GM19099 (cell line): Measurements from ENCODE around the gene HPCAL1.

Experiments used
- POLR2A ChIP-seq: IDR thresholded peaks from 3 replicates; pipeline ENCODE4 v1.6.1; 2011; ENCODE audit warnings: low read depth; ENCODE audit not compliant: insufficient read length; ENCODE audit errors: extremely low read depth

Gene HPCAL1

GRCh38 chr2:10369269-10370255 lies 66.9 kb downstream of the HPCAL1 start:
- TF ChIP-seq POLR2A: no peak

GRCh38 chr2:10370390-10370789 lies 67.7 kb downstream of the HPCAL1 start:
- TF ChIP-seq POLR2A: no peak

- TF ChIP-seq POLR2A: no peak
Observed at GRCh38 chr2:10370895-10371294, 68.2 kb downstream of the HPCAL1 start.

GRCh38 chr2:10371441-10372196 lies 68.9 kb downstream of the HPCAL1 start:
- no peak for TF ChIP-seq POLR2A

- no peak for TF ChIP-seq POLR2A
Observed at GRCh38 chr2:10372203-10372861, 69.6 kb downstream of the HPCAL1 start.

- TF ChIP-seq POLR2A: no peak
Observed at GRCh38 chr2:10372862-10373240, 70.1 kb downstream of the HPCAL1 start.

GRCh38 chr2:10373931-10374330 lies 71.2 kb downstream of the HPCAL1 start:
- TF ChIP-seq POLR2A: no peak

- no peak for TF ChIP-seq POLR2A
Observed at GRCh38 chr2:10374362-10374943, 71.7 kb downstream of the HPCAL1 start.

- TF ChIP-seq POLR2A: no peak
Observed at GRCh38 chr2:10375570-10376281, 73.0 kb downstream of the HPCAL1 start.

GRCh38 chr2:10377052-10377746 lies 74.5 kb downstream of the HPCAL1 start:
- no peak for TF ChIP-seq POLR2A

- no peak for TF ChIP-seq POLR2A
Observed at GRCh38 chr2:10377747-10378085, 75.0 kb downstream of the HPCAL1 start.

GRCh38 chr2:10378189-10378588 lies 75.5 kb downstream of the HPCAL1 start:
- TF ChIP-seq POLR2A: no peak

GRCh38 chr2:10380048-10380926 lies 77.6 kb downstream of the HPCAL1 start:
- no peak for TF ChIP-seq POLR2A
